SK-N-SH (cell line): Measurements from ENCODE around the gene RNF148. TPM values are rescaled to one million over a fixed set of nuclear protein-coding genes. Genes with fewer than 3 reads are reported as not detected.

Source experiments
- CTCF ChIA-PET: fragments of 300-600, 350-600 bp; formaldehyde crosslinking; extraction: SDS; loops from one replicate; lab custom pipeline; 2021; lab: Yijun Ruan, JAX
- POLR2A ChIA-PET: fragments of 350-600 bp; sonication (Branson Sonifier 250); formaldehyde crosslinking; extraction: SDS; loops from one replicate; lab custom pipeline; 2020; ENCODE audit warnings: antibody characterized with exemption, inconsistent platforms; lab: Yijun Ruan, JAX
- DNase-seq: peaks from one replicate; pipeline ENCODE4 v3.0.0; 2012
- H2AFZ ChIP-seq: fragments of 200-600 bp; sonication (generic); 2 replicates; pipeline ENCODE4 v1.8.1; 2016; ENCODE audit warnings: antibody characterized with exemption, mild to moderate bottlenecking, low read depth
- H3F3A ChIP-seq: fragments of 200-600 bp; sonication (generic); replicated peaks from 2 replicates; pipeline ENCODE3; 2016; ENCODE audit warnings: antibody characterized with exemption, mild to moderate bottlenecking; ENCODE audit not compliant: insufficient read depth
- H3K27ac ChIP-seq, 2 experiments: fragments of 200-500 bp in 1 of 2; fragments of 200-600 bp in 1 of 2; sonication (Bioruptor generic) in 1 of 2; sonication (generic), shearing (Covaris generic) in 1 of 2; 2 replicates each; pipeline versions ENCODE4 v1.5.1 to v1.6.1; 2014 to 2016; ENCODE audit warnings: low read depth in 2 of 2, inconsistent platforms in 1 of 2, low read length in 1 of 2, mild to moderate bottlenecking in 1 of 2, mixed read lengths in 1 of 2
- H3K27me3 ChIP-seq: fragments of 200-600 bp; sonication (generic), shearing (Covaris generic); 2 replicates; pipeline ENCODE4 v1.6.1; 2016; ENCODE audit warnings: mixed run types; ENCODE audit not compliant: insufficient read depth
- H3K36me3 ChIP-seq, 2 experiments: fragments of 200-500 bp in 1 of 2; fragments of 200-600 bp in 1 of 2; sonication (Bioruptor generic) in 1 of 2; sonication (generic) in 1 of 2; replicated peaks in 1 of 2; 2 replicates each; pipeline versions ENCODE3 to v1.5.1; 2014 to 2016; ENCODE audit warnings: low read length in 1 of 2, mild to moderate bottlenecking in 1 of 2; ENCODE audit not compliant: insufficient read depth in 2 of 2, control insufficient read depth in 1 of 2
- H3K4me1 ChIP-seq, 2 experiments: fragments of 200-500 bp in 1 of 2; fragments of 200-600 bp in 1 of 2; sonication (Bioruptor generic) in 1 of 2; sonication (generic), shearing (Covaris generic) in 1 of 2; 2 replicates each; pipeline versions ENCODE4 v1.5.1 to v1.6.1; 2014 to 2016; ENCODE audit warnings: low read depth in 1 of 2, low read length in 1 of 2, mixed run types in 1 of 2; ENCODE audit not compliant: insufficient read depth in 2 of 2, control insufficient read depth in 1 of 2
- H3K4me2 ChIP-seq: fragments of 200-600 bp; sonication (generic), shearing (Covaris generic); 2 replicates; pipeline ENCODE4 v1.6.1; 2017; ENCODE audit warnings: mixed run types
- H3K4me3 ChIP-seq, 2 experiments: fragments of 200-500 bp in 1 of 2; fragments of 200-600 bp in 1 of 2; sonication (Bioruptor generic) in 1 of 2; sonication (generic), shearing (Covaris generic) in 1 of 2; 2 replicates each; pipeline versions ENCODE4 v1.5.1 to v1.8.1; 2014 to 2016; ENCODE audit warnings: low read depth in 2 of 2, inconsistent platforms in 1 of 2, low read length in 1 of 2, mild to moderate bottlenecking in 1 of 2, mixed read lengths in 1 of 2, moderate library complexity in 1 of 2
- H3K79me2 ChIP-seq: fragments of 200-600 bp; sonication (generic); 2 replicates; pipeline ENCODE4 v1.8.1; 2017; ENCODE audit warnings: mild to moderate bottlenecking; ENCODE audit not compliant: insufficient read depth
- H3K9ac ChIP-seq: fragments of 200-600 bp; sonication (generic); 2 replicates; pipeline ENCODE4 v1.6.1; 2017; ENCODE audit warnings: mixed run types
- H3K9me2 ChIP-seq: fragments of 200-600 bp; sonication (generic); 2 replicates; pipeline ENCODE4 v1.6.1; 2017; ENCODE audit warnings: mixed run types
- H3K9me3 ChIP-seq: fragments of 200-600 bp; sonication (generic); 2 replicates; pipeline ENCODE4 v1.6.1; 2017; ENCODE audit warnings: mixed run types, mild to moderate bottlenecking, moderate library complexity
- H4K20me1 ChIP-seq: fragments of 200-600 bp; sonication (generic); 2 replicates; pipeline ENCODE4 v1.6.1; 2017; ENCODE audit warnings: mild to moderate bottlenecking, mixed run types; ENCODE audit not compliant: insufficient read depth
- CHD2 ChIP-seq: fragments of 150-350 bp; IDR thresholded peaks from 2 replicates; pipeline ENCODE4 v1.6.1; 2018; ENCODE audit warnings: low read length; ENCODE audit not compliant: partially characterized antibody
- EP300 ChIP-seq, 2 experiments: IDR thresholded peaks; 2 replicates each; pipeline versions ENCODE4 v1.4.0 to v1.6.1; 2012; ENCODE audit warnings: borderline replicate concordance in 1 of 2, low read depth in 1 of 2, low read length in 1 of 2
- EZH2phosphoT487 ChIP-seq: fragments of 200-600 bp; sonication (generic); IDR thresholded peaks from 2 replicates; pipeline ENCODE4 v1.6.1; 2017; ENCODE audit warnings: low read depth, mixed run types, mild to moderate bottlenecking, antibody characterized with exemption, moderate library complexity, borderline replicate concordance
- FOSL2 ChIP-seq: IDR thresholded peaks from 2 replicates; pipeline ENCODE4 v1.4.0; 2012; ENCODE audit warnings: low read depth, mild to moderate bottlenecking, moderate library complexity, borderline replicate concordance
- FOXJ3 ChIP-seq: sonication (generic); formaldehyde crosslinking; IDR thresholded peaks from 2 replicates; pipeline ENCODE4 v1.5.1; 2020; ENCODE audit warnings: mild to moderate bottlenecking, missing genetic modification reagents
- GABPA ChIP-seq: IDR thresholded peaks from 2 replicates; pipeline ENCODE4 v1.4.0; 2012; ENCODE audit warnings: low read depth, mild to moderate bottlenecking
- GATA2 ChIP-seq: sonication (generic); formaldehyde crosslinking; IDR thresholded peaks from 2 replicates; pipeline ENCODE4 v1.5.0; 2020; ENCODE audit warnings: mild to moderate bottlenecking, missing genetic modification reagents
- IRF3 ChIP-seq: fragments of 150-350 bp; IDR thresholded peaks from 2 replicates; pipeline ENCODE4 v1.6.1; 2016; ENCODE audit warnings: mild to moderate bottlenecking, low read depth, low read length
- MEF2A ChIP-seq: IDR thresholded peaks from 2 replicates; pipeline ENCODE4 v1.4.0; 2012; ENCODE audit warnings: low read depth, borderline replicate concordance
- NRF1 ChIP-seq: IDR thresholded peaks from 2 replicates; pipeline ENCODE4 v1.6.1; 2012; ENCODE audit warnings: low read depth, mild to moderate bottlenecking, low read length
- POLR2AphosphoS5 ChIP-seq: IDR thresholded peaks from 2 replicates; pipeline ENCODE4 v1.6.1; 2012; ENCODE audit warnings: low read depth, low read length
- RAD21 ChIP-seq: IDR thresholded peaks from 2 replicates; pipeline ENCODE4 v1.6.1; 2012; ENCODE audit warnings: mild to moderate bottlenecking, low read length
- RFX5 ChIP-seq: IDR thresholded peaks from 2 replicates; pipeline ENCODE4 v1.6.1; 2012; ENCODE audit warnings: mild to moderate bottlenecking, improper control_type of control experiment, low read length
- RXRA ChIP-seq: IDR thresholded peaks from 2 replicates; pipeline ENCODE4 v1.4.0; 2012; ENCODE audit warnings: low read depth, mild to moderate bottlenecking, borderline replicate concordance
- SIN3A ChIP-seq: IDR thresholded peaks from 2 replicates; pipeline ENCODE4 v1.6.1; 2012; ENCODE audit warnings: low read depth, mild to moderate bottlenecking, low read length, moderate library complexity, borderline replicate concordance
- TAF1 ChIP-seq: IDR thresholded peaks from 2 replicates; pipeline ENCODE4 v1.6.1; 2012; ENCODE audit warnings: low read depth, mild to moderate bottlenecking, low read length, moderate library complexity, borderline replicate concordance
- TCF12 ChIP-seq: IDR thresholded peaks from 2 replicates; pipeline ENCODE4 v1.4.0; 2012
- USF1 ChIP-seq: IDR thresholded peaks from 2 replicates; pipeline ENCODE4 v1.4.0; 2012; ENCODE audit warnings: low read depth, borderline replicate concordance
- USF2 ChIP-seq: fragments of 150-350 bp; IDR thresholded peaks from 2 replicates; pipeline ENCODE4 v1.6.1; 2017; ENCODE audit warnings: antibody characterized with exemption, low read length, low read depth, borderline replicate concordance
- YY1 ChIP-seq: IDR thresholded peaks from 2 replicates; pipeline ENCODE4 v1.4.0; 2012; ENCODE audit warnings: low read depth, mild to moderate bottlenecking
- WGBS: methylation state at CpG from one replicate; pipeline ENCODE4 v1.1.6; 2017; ENCODE audit warnings: low lambda C conversion rate; 5-methylcytosine and 5-hydroxymethylcytosine counted together
- polyA plus RNA-seq, 3 experiments: library from polyadenylated mRNA; depleted of rRNA; stranded (reverse); fragments of >200 nt; gene quantifications; 2 replicates each; pipeline ENCODE4 v1.2.3, GENCODE V29; 2012

The RNF148 gene
- polyA plus RNA-seq, 1 of the 3 experiments (the other 2 are of a cell fraction): not detected

- TF ChIP-seq SIN3A (no peak), MEF2A (no peak)
These were observed 47.7 kb upstream of the RNF148 start (continued) for GRCh38 chr7:122750389-122750788.

- Histone ChIP-seq H3K9me2 (no peaks in the 10 kb centered on the region), H3F3A (no peaks in the 10 kb centered on the region), H3K36me3 (no peaks in the 10 kb centered on the region), H3K27me3 (no peaks in the 10 kb centered on the region), H3K79me2 (no peaks in the 10 kb centered on the region), H2AFZ (no peak overlapping the region), H3K9ac (no peak overlapping the region), H4K20me1 (no peaks in the 10 kb centered on the region)
- ChIA-PET POLR2A (no interaction called here), CTCF (no interaction called here)
- TF ChIP-seq POLR2AphosphoS5 (no peak), TAF1 (no peak), NRF1 (no peak), EZH2phosphoT487 (no peak), FOSL2 (no peak), GATA2 (no peak), RXRA (no peak), EP300 (IDR thresholded peaks at IDR 0.05; ENCODE audit: borderline replicate concordance in 1 of 2, low read depth in 1 of 2, low read length in 1 of 2) (no peak), RAD21 (no peak), GABPA (no peak), IRF3 (no peak), USF1 (no peak), RFX5 (no peak), CHD2 (no peak)
- TF ChIP-seq, all 33 proteins: peak for 0
- 4% methylated on average over 2 of the region's 2 CpGs for WGBS
- no peak for DNase-seq
- Histone ChIP-seq H3K4me2 (no peak overlapping the region), H3K4me1 (no peaks in the 10 kb centered on the region), H3K4me3 (no peak overlapping the region), H3K9me3 (no peaks in the 10 kb centered on the region), H3K27ac (no peak overlapping the region)
These were observed 45.5 kb upstream of the RNF148 start for GRCh38 chr7:122748195-122748594.

GRCh38 chr7:122746948-122747347, 44.2 kb upstream of the RNF148 start:
- Histone ChIP-seq H3K4me2 (no peak overlapping the region), H3K79me2 (no peaks in the 10 kb centered on the region), H3K4me1 (no peaks in the 10 kb centered on the region), H3K27ac (no peak overlapping the region), H2AFZ (no peak overlapping the region), H3F3A (no peaks in the 10 kb centered on the region), H3K9ac (no peak overlapping the region), H3K36me3 (no peaks in the 10 kb centered on the region), H3K4me3 (no peak overlapping the region), H3K9me2 (no peaks in the 10 kb centered on the region), H3K9me3 (no peaks in the 10 kb centered on the region), H4K20me1 (no peaks in the 10 kb centered on the region), H3K27me3 (no peaks in the 10 kb centered on the region)
- ChIA-PET POLR2A (no interaction called here), CTCF (no interaction called here)
- 0% methylated on average over 2 of the region's 2 CpGs for WGBS
- DNase-seq: no peak
- no peak for TF ChIP-seq MEF2A
- TF ChIP-seq TAF1: no peak
- TF ChIP-seq TCF12: no peak
- no peak for TF ChIP-seq GABPA
- no peak for TF ChIP-seq IRF3
- no peak for TF ChIP-seq USF2
- TF ChIP-seq CHD2: no peak
- no peak for TF ChIP-seq FOXJ3 (CRISPR knock-in tag)
- TF ChIP-seq YY1: no peak
- no peak for TF ChIP-seq SIN3A
